Ovary (tissue), 9 donors: Measurements from ENCODE around the gene FADS2. TPM values are rescaled to one million over a fixed set of nuclear protein-coding genes. Genes with fewer than 3 reads are reported as not detected.
A peak's percentile ranks its signal among the peaks of the same experiment; 100 is the strongest.

Experiments
- DNase-seq, 5 donors: peaks; one replicate each; pipeline ENCODE4 v3.0.0-alpha.2; 2019 to 2020
- H3K27ac ChIP-seq, 2 donors: fragments of 200-600 bp; one replicate each; pipeline versions ENCODE4 v1.5.1 to v1.8.0; 2019 to 2022
- H3K27me3 ChIP-seq: fragments of 200-600 bp; one replicate; pipeline ENCODE4 v1.8.0; 2022
- H3K36me3 ChIP-seq: fragments of 200-600 bp; sonication (generic); one replicate; pipeline ENCODE4 v1.5.1; 2019
- H3K4me1 ChIP-seq: one replicate; pipeline ENCODE4 v1.8.1; 2013; ENCODE audit warnings: mild to moderate bottlenecking, moderate library complexity; ENCODE audit not compliant: insufficient read depth
- H3K4me3 ChIP-seq: fragments of 200-600 bp; sonication (generic); one replicate; pipeline ENCODE4 v1.5.1; 2017
- H3K9me3 ChIP-seq, 2 donors: fragments of 200-600 bp in 1 of 2; sonication (generic) in 1 of 2; one replicate each; pipeline versions ENCODE4 v1.5.1 to v1.8.1; 2013 to 2019; ENCODE audit warnings: mild to moderate bottlenecking in 1 of 2, moderate library complexity in 1 of 2
- EP300 ChIP-seq: sonication (generic); formaldehyde crosslinking; IDR thresholded peaks from one replicate; pipeline ENCODE4 v1.6.1; 2017; ENCODE audit warnings: antibody characterized with exemption
- POLR2A ChIP-seq: fragments of 450-650 bp; IDR thresholded peaks from one replicate; pipeline ENCODE4 v1.6.1; 2017; ENCODE audit warnings: antibody characterized with exemption, mild to moderate bottlenecking, moderate library complexity
- WGBS, 3 donors: extraction: QIAGEN DNeasy Blood & Tissue Kit in 1 of 3; methylation state at CpG; one replicate each; pipeline versions ENCODE4 v1.1.5 to v1.1.7; 2013 to 2017; 5-methylcytosine and 5-hydroxymethylcytosine counted together
- intact Hi-C, 4 donors: fragments of 100-400 bp; cut with DNase I; formaldehyde crosslinking; loops; one replicate each; pipeline versions ENCODE4 v1.11.0 to v1.15.1; 2022 to 2023
- polyA plus RNA-seq, 2 donors: library from polyadenylated mRNA; stranded (reverse); fragments of 200-250 nt in 1 of 2; fragments of 350-450 nt in 1 of 2; fragmentation: Illumina TruSeq in 1 of 2; extraction: RNeasy Lipid Tissue Mini Kit (QIAGEN cat#74804) in 1 of 2; gene quantifications; one replicate each; pipeline ENCODE4 v1.2.3, GENCODE V29; 2013 to 2014
- total RNA-seq, 7 donors: library from RNA; depleted of rRNA in 2 of 7; stranded (reverse); fragments of >200 nt in 2 of 7; fragmentation: NEBNext Ultra II Directional in 3 of 7; extraction: Animal tissue kit (Norgen Biotek cat#: 25700) in 3 of 7; gene quantifications; one replicate each; pipeline versions ENCODE4 v1.1.0 to v1.2.4, GENCODE V29; 2016 to 2023
- TF ChIP-seq, protein P1 (sequence below), 3 donors: fragments of 450-650 bp in 2 of 3; fragments of 200-600 bp in 1 of 3; IDR thresholded peaks; one replicate each; pipeline versions ENCODE4 v1.5.1 to v1.8.0; 2016 to 2022; ENCODE audit warnings: antibody characterized with exemption in 3 of 3, mild to moderate bottlenecking in 1 of 3
- donor health status: DM: no; HTN: no; CAD: no; lungs with moderate emphysema.
- donor health status: DM: no; HTN: no; CAD: no.
- donor health status: Bipolar disorder and iron deficiency.
- donor health status: DM: yes; HTN: yes; CAD: no.
- donor health status: DM: no; HTN: no; CAD: no.
- donor health status: DM: yes; HTN: yes; CAD: no.

FADS2 gene
- total and polyA plus RNA-seq, 9 donors = 6.3 to 298 (median 26.2) TPM

GRCh38 chr11:61885166-61885778 lies 57.2 kb downstream of the FADS2 start:
- Histone ChIP-seq H3K27me3 (no peaks in the 10 kb centered on the region), H3K9me3 (no peaks in the 10 kb centered on the region), H3K4me3 (no peak overlapping the region), H3K4me1 (peaks cover under 1% of the 10 kb centered on the region), H3K36me3 (no peaks in the 10 kb centered on the region), H3K27ac (no peak overlapping the region)
- no peak for DNase-seq
- 88 to 91% (median 88%) methylated on average over 7 of the region's 7 CpGs for WGBS, 3 donors
- TF ChIP-seq EP300 (no peak), POLR2A (no peak)
- TF ChIP-seq, protein P1, sequence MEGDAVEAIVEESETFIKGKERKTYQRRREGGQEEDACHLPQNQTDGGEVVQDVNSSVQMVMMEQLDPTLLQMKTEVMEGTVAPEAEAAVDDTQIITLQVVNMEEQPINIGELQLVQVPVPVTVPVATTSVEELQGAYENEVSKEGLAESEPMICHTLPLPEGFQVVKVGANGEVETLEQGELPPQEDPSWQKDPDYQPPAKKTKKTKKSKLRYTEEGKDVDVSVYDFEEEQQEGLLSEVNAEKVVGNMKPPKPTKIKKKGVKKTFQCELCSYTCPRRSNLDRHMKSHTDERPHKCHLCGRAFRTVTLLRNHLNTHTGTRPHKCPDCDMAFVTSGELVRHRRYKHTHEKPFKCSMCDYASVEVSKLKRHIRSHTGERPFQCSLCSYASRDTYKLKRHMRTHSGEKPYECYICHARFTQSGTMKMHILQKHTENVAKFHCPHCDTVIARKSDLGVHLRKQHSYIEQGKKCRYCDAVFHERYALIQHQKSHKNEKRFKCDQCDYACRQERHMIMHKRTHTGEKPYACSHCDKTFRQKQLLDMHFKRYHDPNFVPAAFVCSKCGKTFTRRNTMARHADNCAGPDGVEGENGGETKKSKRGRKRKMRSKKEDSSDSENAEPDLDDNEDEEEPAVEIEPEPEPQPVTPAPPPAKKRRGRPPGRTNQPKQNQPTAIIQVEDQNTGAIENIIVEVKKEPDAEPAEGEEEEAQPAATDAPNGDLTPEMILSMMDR (IDR thresholded peaks at IDR 0.05) = no peak
- intact Hi-C loops = no loop called here

DNA sequence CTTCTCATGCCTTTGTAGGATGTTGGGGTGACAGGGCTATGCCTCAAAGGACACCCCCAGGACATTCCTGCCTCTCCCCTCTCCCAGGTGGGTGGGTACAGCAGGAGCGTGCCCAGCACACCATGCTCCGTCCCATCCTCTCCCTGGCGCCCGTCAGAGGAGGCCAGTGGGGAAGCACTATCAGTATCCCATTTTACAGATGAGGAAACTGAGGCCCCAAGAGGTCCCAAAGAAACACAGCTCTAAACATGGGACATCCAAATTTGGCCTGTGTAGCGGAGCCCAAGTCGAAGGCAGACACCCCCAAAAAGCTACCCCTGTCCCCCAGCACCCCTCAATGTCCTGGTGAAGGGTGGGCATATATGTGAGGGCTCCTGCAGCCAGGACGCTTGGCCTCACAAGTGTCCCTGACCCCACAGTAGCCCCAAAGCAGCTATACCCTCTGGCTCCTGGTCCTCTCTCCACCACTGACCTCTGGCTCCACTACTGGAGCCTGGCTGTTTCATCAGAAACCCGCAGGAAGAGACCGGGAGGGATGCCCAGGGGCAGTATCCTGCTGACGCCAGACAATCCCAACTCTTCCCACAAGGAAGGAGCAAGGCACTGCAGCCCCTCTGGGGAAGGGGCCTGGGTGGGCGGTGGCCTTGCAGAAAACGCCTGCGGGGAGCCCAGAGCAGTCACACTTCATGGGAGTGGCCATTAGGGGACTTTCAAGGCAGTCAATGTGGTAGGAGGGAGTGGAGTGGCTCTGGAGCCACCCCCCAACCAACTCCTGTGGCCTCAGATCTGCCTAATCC lies 57.9 kb downstream of the FADS2 start:
- Histone ChIP-seq H3K9me3 (no peaks in the 10 kb centered on the region), H3K27me3 (no peaks in the 10 kb centered on the region), H3K36me3 (no peaks in the 10 kb centered on the region), H3K4me3 (no peak overlapping the region), H3K4me1 (peaks cover 5% of the 10 kb centered on the region), H3K27ac (no peak overlapping the region)
- TF ChIP-seq, protein P1 (IDR thresholded peaks at IDR 0.05) = no peak
- TF ChIP-seq EP300 = no peak
- 94 to 97% (median 95%) methylated on average over 13 of the region's 13 CpGs for WGBS, 3 donors
- DNase-seq = no peak
- intact Hi-C loops = no loop called here

DNA sequence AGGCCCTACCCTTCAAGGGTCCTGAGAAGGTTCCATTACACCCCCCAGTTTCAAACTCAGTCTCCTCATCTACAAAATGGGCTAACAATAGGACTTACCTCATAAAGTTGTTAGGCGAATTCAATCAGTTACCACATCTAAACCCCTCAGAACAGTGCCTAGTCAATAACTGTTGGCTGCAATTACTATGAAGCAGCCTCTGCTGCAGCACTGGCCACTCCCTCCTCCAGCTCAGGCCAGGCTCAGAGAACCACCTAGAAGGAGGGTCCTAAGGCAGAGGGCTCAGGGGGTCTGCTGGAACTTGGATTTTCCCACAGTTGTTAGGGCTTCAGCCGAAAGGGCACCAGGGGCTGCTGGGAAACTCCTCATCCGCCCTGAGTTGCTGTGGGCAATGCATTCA lies 58.5 kb downstream of the FADS2 start:
- no peak overlapping the region for H3K4me3 ChIP-seq
- 96 to 98% (median 96%) methylated on average over 3 of the region's 3 CpGs for WGBS, 3 donors
- H3K27me3 ChIP-seq = no peaks in the 10 kb centered on the region
- H3K36me3 ChIP-seq = no peaks in the 10 kb centered on the region
- TF ChIP-seq, protein P1 (IDR thresholded peaks at IDR 0.05) = no peak
- TF ChIP-seq EP300 (no peak), POLR2A (no peak)
- intact Hi-C loops = no loop called here
- peaks cover 5% of the 10 kb centered on the region for H3K4me1 ChIP-seq
- no peak overlapping the region for H3K27ac ChIP-seq
- no peak for DNase-seq
- H3K9me3 ChIP-seq = no peaks in the 10 kb centered on the region

- WGBS, 3 donors = 74 to 76% (median 75%) methylated on average over 5 to 7 of the region's 7 CpGs
- Histone ChIP-seq H3K36me3 (no peaks in the 10 kb centered on the region), H3K9me3 (no peaks in the 10 kb centered on the region), H3K4me1 (peaks cover 5% of the 10 kb centered on the region), H3K27ac (no peak overlapping the region), H3K27me3 (no peaks in the 10 kb centered on the region), H3K4me3 (no peak overlapping the region)
- DNase-seq = peak in 2 of 5 donors; percentile 51 to 69
- TF ChIP-seq EP300 (no peak), POLR2A (no peak)
- TF ChIP-seq, protein P1 (IDR thresholded peaks at IDR 0.05) = no peak
- intact Hi-C loops = no loop called here
Observed at GRCh38 chr11:61887839-61888494, 59.9 kb downstream of the FADS2 start.
